ENCODE measurements around the gene EMILIN2.

- TF ChIP-seq CTCF (IDR thresholded peaks at IDR 0.05; ENCODE audit: low read length) = no peak
- no peak for TF ChIP-seq EZH2 (IDR thresholded peaks at IDR 0.05; ENCODE audit: borderline replicate concordance, low read length)
Measured at GRCh38 chr18:2824865-2825264, 21.9 kb upstream of the EMILIN2 start.

Measured in OCI-LY1 (cell line).